H1 (cell line): Measurements from ENCODE around the gene ELL. TPM values are rescaled to one million over a fixed set of nuclear protein-coding genes. Genes with fewer than 3 reads are reported as not detected.

Experiments
- CTCF ChIA-PET: fragments of 300-600 bp; sonication (Branson Sonifier 250); formaldehyde crosslinking; loops from one replicate; lab custom pipeline; 2021; ENCODE audit not compliant: partially characterized antibody; lab: Charles Lee
- POLR2A ChIA-PET: fragments of 300-600 bp; sonication (Branson Sonifier 250); formaldehyde crosslinking; loops from one replicate; lab custom pipeline; 2021; ENCODE audit warnings: inconsistent platforms; ENCODE audit not compliant: partially characterized antibody; lab: Charles Lee
- DNase-seq, 2 experiments: peaks; one replicate each; pipeline versions ENCODE4 v3.0.0 to v3.0.0-alpha.2; 2010 to 2022; ENCODE audit warnings: low spot score in 2 of 2, low read depth in 1 of 2, mixed read lengths in 1 of 2
- FAIRE-seq: peaks from 2 replicates; lab custom pipeline; 2011; peaks lifted over from hg19 to GRCh38; lab: Jason Lieb, UNC
- H2AFZ ChIP-seq: 2 replicates; pipeline ENCODE4 v1.8.1; 2012; ENCODE audit warnings: low read length, inconsistent platforms
- H2AK5ac ChIP-seq: 2 replicates; pipeline ENCODE4 v1.6.1; 2013; ENCODE audit warnings: low read depth, low read length
- H2BK120ac ChIP-seq: replicated peaks from 2 replicates; pipeline ENCODE3; 2013; ENCODE audit warnings: low read depth, low read length, inconsistent platforms
- H2BK12ac ChIP-seq: 2 replicates; pipeline ENCODE4 v1.6.1; 2013; ENCODE audit warnings: low read depth, low read length
- H2BK15ac ChIP-seq: 2 replicates; pipeline ENCODE4 v1.6.1; 2013; ENCODE audit warnings: low read length
- H2BK20ac ChIP-seq: 2 replicates; pipeline ENCODE4 v1.6.1; 2013; ENCODE audit warnings: low read length
- H2BK5ac ChIP-seq: 2 replicates; pipeline ENCODE4 v1.6.1; 2013; ENCODE audit warnings: low read depth, low read length
- H3K14ac ChIP-seq: 2 replicates; pipeline ENCODE4 v1.6.1; 2013; ENCODE audit warnings: inconsistent platforms; ENCODE audit not compliant: insufficient read length
- H3K18ac ChIP-seq: 2 replicates; pipeline ENCODE4 v1.6.1; 2013; ENCODE audit warnings: low read length; ENCODE audit errors: extremely low read depth
- H3K23ac ChIP-seq: 2 replicates; pipeline ENCODE4 v1.6.1; 2013; ENCODE audit warnings: inconsistent platforms; ENCODE audit not compliant: insufficient read length
- H3K23me2 ChIP-seq: 2 replicates; pipeline ENCODE4 v1.6.1; 2013; ENCODE audit warnings: low read depth, low read length
- H3K27ac ChIP-seq: 2 replicates; pipeline ENCODE4 v1.6.1; 2011; ENCODE audit warnings: low read depth, low read length, inconsistent platforms
- H3K27me3 ChIP-seq, 4 experiments: replicated peaks in 1 of 4; 1 replicate in 1 of 4; 2 replicates in 3 of 4; pipeline versions ENCODE4 v1.6.1 to v1.8.1; 2011 to 2013; ENCODE audit warnings: low read length in 3 of 4, mild to moderate bottlenecking in 3 of 4, inconsistent platforms in 2 of 4, mixed read lengths in 2 of 4, moderate library complexity in 1 of 4; ENCODE audit not compliant: control insufficient read depth in 3 of 4, insufficient read depth in 3 of 4; ENCODE audit errors: extremely low read depth in 1 of 4
- H3K36me3 ChIP-seq, 4 experiments: 2 replicates each; pipeline versions ENCODE4 v1.6.1 to v1.8.1; 2011 to 2013; ENCODE audit warnings: mild to moderate bottlenecking in 4 of 4, low read length in 3 of 4, moderate library complexity in 2 of 4, control low read depth in 1 of 4, inconsistent platforms in 1 of 4; ENCODE audit not compliant: insufficient read depth in 4 of 4, control insufficient read depth in 2 of 4
- H3K4ac ChIP-seq: replicated peaks from 2 replicates; pipeline ENCODE3; 2013; ENCODE audit warnings: low read length, low read depth, mixed read lengths, inconsistent platforms; ENCODE audit not compliant: insufficient read length
- H3K4me1 ChIP-seq, 4 experiments: replicated peaks in 1 of 4; 1 replicate in 1 of 4; 2 replicates in 3 of 4; pipeline versions ENCODE4 v1.6.1 to v1.8.1; 2011 to 2013; ENCODE audit warnings: low read length in 3 of 4, inconsistent platforms in 2 of 4, mixed read lengths in 1 of 4; ENCODE audit not compliant: insufficient read depth in 4 of 4, control insufficient read depth in 3 of 4
- H3K4me2 ChIP-seq, 2 experiments: 2 replicates each; pipeline versions ENCODE4 v1.6.1 to v1.8.1; 2011 to 2013; ENCODE audit warnings: low read depth in 2 of 2, low read length in 2 of 2, control low read depth in 1 of 2, inconsistent platforms in 1 of 2, mild to moderate bottlenecking in 1 of 2; ENCODE audit not compliant: insufficient read depth in 1 of 2
- H3K4me3 ChIP-seq, 4 experiments: fragments of 200-600, 300-600 bp in 1 of 4; sonication (generic), shearing (Covaris generic), sonication (Bioruptor Twin) in 1 of 4; 2 replicates each; pipeline versions ENCODE4 v1.5.1 to v1.8.1; 2011 to 2016; ENCODE audit warnings: low read length in 4 of 4, low read depth in 3 of 4, control low read depth in 2 of 4, inconsistent platforms in 2 of 4, mild to moderate bottlenecking in 2 of 4, mixed read lengths in 1 of 4, moderate library complexity in 1 of 4; ENCODE audit not compliant: insufficient read depth in 2 of 4; ENCODE audit errors: extremely low read depth in 1 of 4
- H3K56ac ChIP-seq: replicated peaks from 2 replicates; pipeline ENCODE3; 2013; ENCODE audit warnings: low read depth, mild to moderate bottlenecking, mixed read lengths, low read length, inconsistent platforms; ENCODE audit not compliant: insufficient read length
- H3K79me1 ChIP-seq: 2 replicates; pipeline ENCODE4 v1.6.1; 2013; ENCODE audit warnings: low read depth, low read length, control low read depth
- H3K79me2 ChIP-seq, 2 experiments: 2 replicates each; pipeline versions ENCODE4 v1.6.1 to v1.8.1; 2012 to 2013; ENCODE audit warnings: low read length in 2 of 2, mild to moderate bottlenecking in 2 of 2, inconsistent platforms in 1 of 2; ENCODE audit not compliant: insufficient read depth in 2 of 2, control insufficient read depth in 1 of 2
- H3K9ac ChIP-seq, 4 experiments: replicated peaks in 1 of 4; 1 replicate in 1 of 4; 2 replicates in 3 of 4; pipeline versions ENCODE4 v1.6.1 to v1.8.1; 2011 to 2013; ENCODE audit warnings: low read depth in 3 of 4, low read length in 3 of 4, control low read depth in 2 of 4, mild to moderate bottlenecking in 2 of 4, moderate library complexity in 2 of 4, inconsistent platforms in 1 of 4; ENCODE audit errors: extremely low read depth in 1 of 4
- H3K9me3 ChIP-seq, 2 experiments: 2 replicates each; pipeline versions ENCODE4 v1.6.1 to v1.8.1; 2012 to 2013; ENCODE audit warnings: mild to moderate bottlenecking in 2 of 2, moderate library complexity in 2 of 2, control low read depth in 1 of 2, inconsistent platforms in 1 of 2, low read depth in 1 of 2, low read length in 1 of 2, mixed read lengths in 1 of 2; ENCODE audit not compliant: insufficient read depth in 2 of 2
- H4K20me1 ChIP-seq, 2 experiments: replicated peaks in 1 of 2; 2 replicates each; pipeline versions ENCODE3 to v1.8.1; 2011 to 2013; ENCODE audit warnings: inconsistent platforms in 2 of 2, low read length in 2 of 2, mild to moderate bottlenecking in 1 of 2; ENCODE audit not compliant: insufficient read depth in 2 of 2, control insufficient read depth in 1 of 2
- H4K5ac ChIP-seq: 2 replicates; pipeline ENCODE4 v1.6.1; 2013; ENCODE audit warnings: low read length, low read depth, mixed read lengths, inconsistent platforms; ENCODE audit not compliant: insufficient read length
- H4K8ac ChIP-seq: 2 replicates; pipeline ENCODE4 v1.8.0; 2013; ENCODE audit warnings: mild to moderate bottlenecking, moderate library complexity, low read length, inconsistent platforms; ENCODE audit not compliant: insufficient read depth; ENCODE audit errors: extremely low read depth
- H4K91ac ChIP-seq: replicated peaks from 2 replicates; pipeline ENCODE3; 2013; ENCODE audit warnings: low read length, mixed read lengths, inconsistent platforms; ENCODE audit not compliant: insufficient read length
- CBX8 ChIP-seq: fragments of 300-800, 300-1000 bp; sonication (generic); IDR thresholded peaks from 2 replicates; pipeline ENCODE4 v1.7.1; 2016; ENCODE audit warnings: low read depth, low read length, borderline replicate concordance
- CHD2 ChIP-seq: IDR thresholded peaks from 2 replicates; pipeline ENCODE4 v1.6.1; 2012; ENCODE audit warnings: low read length, improper control_type of control experiment
- FOSL1 ChIP-seq: IDR thresholded peaks from 2 replicates; pipeline ENCODE4 v1.6.1; 2011; ENCODE audit warnings: mild to moderate bottlenecking, low read depth, low read length, moderate library complexity; ENCODE audit not compliant: insufficient read depth
- KDM1A ChIP-seq: fragments of 200-600, 300-600 bp; sonication (generic); IDR thresholded peaks from 2 replicates; pipeline ENCODE4 v1.7.1; 2016; ENCODE audit warnings: mild to moderate bottlenecking, low read length, borderline replicate concordance
- KDM5A ChIP-seq: fragments of 200-600 bp; IDR thresholded peaks from 2 replicates; pipeline ENCODE4 v1.7.1; 2012; ENCODE audit warnings: mild to moderate bottlenecking, low read length, inconsistent platforms, mixed read lengths
- NANOG ChIP-seq: IDR thresholded peaks from 2 replicates; pipeline ENCODE4 v1.6.1; 2011; ENCODE audit warnings: low read length, low read depth, mild to moderate bottlenecking, inconsistent platforms; ENCODE audit not compliant: insufficient read depth, poor library complexity, severe bottlenecking
- POLR2AphosphoS5 ChIP-seq: IDR thresholded peaks from 2 replicates; pipeline ENCODE4 v1.6.1; 2011; ENCODE audit warnings: low read depth, low read length
- RFX5 ChIP-seq: IDR thresholded peaks from 2 replicates; pipeline ENCODE4 v1.6.1; 2011; ENCODE audit warnings: low read depth, low read length, improper control_type of control experiment, borderline replicate concordance
- RNF2 ChIP-seq: fragments of 200-900, 300-1000 bp; sonication (generic); IDR thresholded peaks from 2 replicates; pipeline ENCODE4 v1.7.1; 2016; ENCODE audit warnings: borderline replicate concordance, low read depth, mild to moderate bottlenecking, antibody characterized with exemption, low read length; ENCODE audit not compliant: poor library complexity, severe bottlenecking; ENCODE audit errors: missing control alignments
- SIRT6 ChIP-seq: IDR thresholded peaks from one replicate; pipeline ENCODE4 v1.7.1; 2012; ENCODE audit warnings: low read length, inconsistent platforms
- SIX5 ChIP-seq: IDR thresholded peaks from 2 replicates; pipeline ENCODE4 v1.6.1; 2011; ENCODE audit warnings: mild to moderate bottlenecking, low read depth, low read length
- SP1 ChIP-seq: IDR thresholded peaks from 2 replicates; pipeline ENCODE4 v1.6.1; 2011; ENCODE audit warnings: low read depth, low read length
- SUZ12 ChIP-seq: fragments of 200-600 bp; sonication (generic); IDR thresholded peaks from 2 replicates; pipeline ENCODE4 v1.6.1; 2012; ENCODE audit warnings: mild to moderate bottlenecking, inconsistent platforms, low read length, moderate library complexity, mixed read lengths
- WGBS, 2 experiments: shearing (Covaris generic) in 1 of 2; methylation state at CpG; one replicate each; pipeline versions ENCODE4 v1.1.6 to v1.1.7; 2013 to 2015; ENCODE audit warnings: low lambda C conversion rate in 2 of 2, mixed read lengths in 2 of 2, inconsistent platforms in 1 of 2, low coverage in 1 of 2, missing lambda C conversion rate in 1 of 2; ENCODE audit not compliant: insufficient replicate concordance in 2 of 2, insufficient coverage in 1 of 2, insufficient read length in 1 of 2; ENCODE audit errors: extremely low coverage in 1 of 2, missing lambda C conversion rate in 1 of 2; 5-methylcytosine and 5-hydroxymethylcytosine counted together
- polyA plus RNA-seq, 7 experiments: library from polyadenylated mRNA; depleted of rRNA in 3 of 7; stranded (reverse) in 5 of 7; unstranded in 2 of 7; fragments of >200 nt in 5 of 7; fragments of 200-250 nt in 2 of 7; gene quantifications; 1 replicate in 5 of 7; 2 replicates in 1 of 7; 4 replicates in 1 of 7; pipeline versions ENCODE4 v1.2.1 to v1.2.3, GENCODE V29; 2011 to 2013; ENCODE audit warnings: missing spikeins in 2 of 7, mixed read lengths in 2 of 7
- total RNA-seq: library from RNA; stranded (reverse); fragmentation: NEBNext Ultra II Directional; extraction: Animal tissue kit (Norgen Biotek cat#: 25700); gene quantifications from 2 replicates; pipeline ENCODE4 v1.2.1, GENCODE V29; 2021

ELL gene
- total and polyA plus RNA-seq, 2 of the 8 experiments (the other 6 are each of a cell fraction or from before 2014, with no cell fraction given), result 5.2 to 10.5 TPM

DNA sequence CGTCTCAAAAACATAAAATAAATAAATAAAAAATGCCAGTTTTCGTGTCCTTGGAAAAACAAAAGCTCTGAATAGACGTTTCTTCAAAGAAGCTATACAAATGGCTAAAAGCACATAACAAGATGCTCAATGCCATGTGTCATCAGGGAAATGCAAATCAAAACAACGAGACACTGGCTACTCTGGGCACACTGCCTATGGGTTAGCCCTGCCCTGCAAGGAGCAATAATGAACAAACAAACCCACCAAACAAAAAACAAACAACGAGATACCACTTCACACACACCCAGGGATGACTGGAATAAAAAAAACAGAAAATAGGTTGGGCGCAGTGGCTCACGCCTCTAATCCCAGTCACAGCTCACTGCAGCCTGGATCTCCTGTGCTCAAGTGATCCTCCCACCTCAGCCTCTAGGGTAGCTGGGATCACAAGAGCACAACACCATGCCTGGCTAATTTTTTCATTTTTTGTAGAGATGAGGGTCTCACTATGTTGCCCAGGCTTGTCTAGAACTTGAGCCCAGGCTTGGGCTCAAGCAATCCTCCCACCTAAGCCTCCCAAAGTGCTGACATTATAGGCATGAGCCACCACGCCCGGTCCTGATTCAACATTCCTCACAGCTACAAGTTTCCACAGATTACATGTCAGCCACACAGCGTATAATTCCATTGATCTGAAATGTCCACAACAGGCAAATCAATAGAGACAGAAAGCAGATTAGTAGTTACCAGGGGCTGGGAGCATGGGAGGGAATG is 68.4 kb downstream of the ELL start:
- Histone ChIP-seq H4K5ac (no peak overlapping the region), H3K23ac (no peak overlapping the region), H3K56ac (no peak overlapping the region), H2BK15ac (no peak overlapping the region), H3K9me3 (no peaks in the 10 kb centered on the region), H3K79me2 (no peaks in the 10 kb centered on the region), H3K4me1 (no peaks in the 10 kb centered on the region; a peak in 3 of 7 replicates), H2BK12ac (no peak overlapping the region), H3K23me2 (no peaks in the 10 kb centered on the region), H2BK120ac (no peak overlapping the region), H3K9ac (no peak overlapping the region), H3K18ac (no peak overlapping the region), H3K27me3 (no peaks in the 10 kb centered on the region), H4K91ac (no peak overlapping the region), H2BK20ac (no peak overlapping the region), H4K20me1 (peaks cover 3 to 5% of the 10 kb centered on the region in 2 experiments), H3K79me1 (no peaks in the 10 kb centered on the region), H3K27ac (no peak overlapping the region), H3K4me2 (no peak overlapping the region), H2AFZ (no peak overlapping the region), H4K8ac (no peak overlapping the region), H3K4ac (no peak overlapping the region), H3K36me3 (peaks cover 0 to 8% (median 4%) of the 10 kb centered on the region in 4 experiments; a peak in 2 of 8 replicates), H3K4me3 (no peak overlapping the region), H2AK5ac (no peak overlapping the region), H3K14ac (no peak overlapping the region), H2BK5ac (no peak overlapping the region)
- DNase-seq (no peak), FAIRE-seq (no peak)
- 92% methylated on average over 10 of the region's 10 CpGs; no CpG with 5 or more reads in 1 of the 2 experiments for WGBS, 2 experiments
- ChIA-PET POLR2A (interaction anchor here (2.0 kb wide), 1 partner anchor 118 kb away, joined by 6 read pairs; the partner anchor contains the start of gene UBA52), CTCF (interaction anchor here (0.6 to 13.5 kb wide), 18 partner anchors 8 to 309 kb away, joined by 3 to 143 read pairs (median 4); no protein-coding TSS in a partner anchor)
- no peak for TF ChIP-seq KDM1A
- no peak for TF ChIP-seq FOSL1
- no peak for TF ChIP-seq SIX5
- no peak for TF ChIP-seq CBX8
- TF ChIP-seq CHD2, result no peak
- no peak for TF ChIP-seq KDM5A
- TF ChIP-seq RFX5, result no peak
- no peak for TF ChIP-seq RNF2
- no peak for TF ChIP-seq NANOG
- no peak for TF ChIP-seq SUZ12
- no peak for TF ChIP-seq SIRT6
- TF ChIP-seq POLR2AphosphoS5, result no peak
- no peak for TF ChIP-seq SP1
